Measurements from ENCODE around the gene PFKP.

DNA sequence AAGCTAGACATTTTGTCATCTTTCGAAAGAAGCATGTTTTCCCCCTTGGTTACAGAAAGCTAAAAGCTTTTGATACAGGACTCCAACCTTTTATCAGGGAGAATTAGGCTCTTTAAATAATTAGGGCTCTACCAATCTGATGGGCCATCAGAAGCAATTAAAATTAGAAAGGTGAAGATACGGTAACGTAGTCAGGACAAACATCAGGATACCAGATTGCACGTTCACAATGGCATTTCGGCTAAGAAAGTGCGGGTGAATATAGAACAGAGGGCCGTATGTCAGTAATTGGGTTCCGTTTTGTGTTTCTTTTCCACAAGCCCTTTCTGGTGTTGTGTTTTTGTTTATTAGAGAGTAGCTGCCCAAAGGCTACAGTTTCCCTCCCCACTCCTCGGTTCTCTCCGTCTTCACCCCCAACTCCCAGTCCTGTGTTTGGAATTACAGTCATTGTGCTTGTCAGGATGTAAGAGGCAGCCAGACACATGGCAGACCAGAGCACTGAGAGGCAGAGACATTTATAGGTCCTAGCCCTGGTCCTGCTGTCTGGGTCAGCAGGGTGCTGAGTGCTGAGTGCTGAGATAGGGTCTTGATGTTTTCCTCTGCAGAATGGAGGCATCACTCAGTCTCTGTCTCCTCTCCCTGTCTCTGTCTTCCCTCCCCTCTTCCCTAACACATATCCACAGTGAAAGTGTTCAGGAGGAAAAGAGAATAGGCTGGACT lies 5.5 kb downstream of the PFKP start:
- no peak for TF ChIP-seq EZH2 (IDR thresholded peaks at IDR 0.05; ENCODE audit: borderline replicate concordance, low read depth, low read length, severe bottlenecking)
- TF ChIP-seq, protein P1, sequence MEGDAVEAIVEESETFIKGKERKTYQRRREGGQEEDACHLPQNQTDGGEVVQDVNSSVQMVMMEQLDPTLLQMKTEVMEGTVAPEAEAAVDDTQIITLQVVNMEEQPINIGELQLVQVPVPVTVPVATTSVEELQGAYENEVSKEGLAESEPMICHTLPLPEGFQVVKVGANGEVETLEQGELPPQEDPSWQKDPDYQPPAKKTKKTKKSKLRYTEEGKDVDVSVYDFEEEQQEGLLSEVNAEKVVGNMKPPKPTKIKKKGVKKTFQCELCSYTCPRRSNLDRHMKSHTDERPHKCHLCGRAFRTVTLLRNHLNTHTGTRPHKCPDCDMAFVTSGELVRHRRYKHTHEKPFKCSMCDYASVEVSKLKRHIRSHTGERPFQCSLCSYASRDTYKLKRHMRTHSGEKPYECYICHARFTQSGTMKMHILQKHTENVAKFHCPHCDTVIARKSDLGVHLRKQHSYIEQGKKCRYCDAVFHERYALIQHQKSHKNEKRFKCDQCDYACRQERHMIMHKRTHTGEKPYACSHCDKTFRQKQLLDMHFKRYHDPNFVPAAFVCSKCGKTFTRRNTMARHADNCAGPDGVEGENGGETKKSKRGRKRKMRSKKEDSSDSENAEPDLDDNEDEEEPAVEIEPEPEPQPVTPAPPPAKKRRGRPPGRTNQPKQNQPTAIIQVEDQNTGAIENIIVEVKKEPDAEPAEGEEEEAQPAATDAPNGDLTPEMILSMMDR (IDR thresholded peaks at IDR 0.05; ENCODE audit: borderline replicate concordance, extremely low read depth, low read length, poor library complexity, severe bottlenecking) = no peak
